Glutamatergic neuron (in vitro differentiated cells): Measurements from ENCODE around the gene TCF19. TPM values are rescaled to one million over a fixed set of nuclear protein-coding genes. Genes with fewer than 3 reads are reported as not detected.
A peak's percentile ranks its signal among the peaks of the same experiment; 100 is the strongest.
"Not testable (repeated sequence)": the region's sequence is repeated elsewhere in the genome, so short reads cannot be mapped to it uniquely, and the experiment has no call there.

Experiments used
- DNase-seq: peaks from one replicate; pipeline ENCODE4 v3.0.0; 2022
- H3K27ac Mint-ChIP-seq: one replicate; pipeline ENCODE4 v1.8.0; 2020; ENCODE audit warnings: mild to moderate bottlenecking, mixed read lengths, inconsistent platforms; ENCODE audit not compliant: unreplicated experiment
- H3K27me3 Mint-ChIP-seq: one replicate; pipeline ENCODE4 v1.8.0; 2020; ENCODE audit warnings: mild to moderate bottlenecking, moderate library complexity, mixed read lengths, inconsistent platforms; ENCODE audit not compliant: unreplicated experiment
- H3K36me3 Mint-ChIP-seq: one replicate; pipeline ENCODE4 v1.8.0; 2020; ENCODE audit warnings: mild to moderate bottlenecking, mixed read lengths, inconsistent platforms; ENCODE audit not compliant: unreplicated experiment
- H3K4me1 Mint-ChIP-seq: one replicate; pipeline ENCODE4 v1.8.0; 2020; ENCODE audit warnings: mild to moderate bottlenecking, low read depth, mixed read lengths, inconsistent platforms; ENCODE audit not compliant: unreplicated experiment
- H3K4me3 Mint-ChIP-seq: one replicate; pipeline ENCODE4 v1.8.0; 2020; ENCODE audit warnings: mild to moderate bottlenecking, mixed read lengths, inconsistent platforms; ENCODE audit not compliant: unreplicated experiment
- H3K9me3 Mint-ChIP-seq: one replicate; pipeline ENCODE4 v1.8.0; 2020; ENCODE audit warnings: mild to moderate bottlenecking, moderate library complexity, mixed read lengths, inconsistent platforms; ENCODE audit not compliant: unreplicated experiment
- total RNA-seq: library from RNA; stranded (reverse); fragmentation: NEBNext Ultra II Directional; extraction: Animal tissue kit (Norgen Biotek cat#: 25700); gene quantifications from one replicate; pipeline ENCODE4 v1.2.1, GENCODE V29; 2021; ENCODE audit not compliant: unreplicated experiment
- TF ChIP-seq, protein P1 (sequence below): fragments of 200-600 bp; sonication (generic); IDR thresholded peaks from one replicate; pipeline ENCODE4 v1.5.0; 2021; ENCODE audit not compliant: partially characterized antibody, unreplicated experiment

The TCF19 gene
- total RNA-seq, 1 donor from 2014 or later = 5.8 TPM

DNA sequence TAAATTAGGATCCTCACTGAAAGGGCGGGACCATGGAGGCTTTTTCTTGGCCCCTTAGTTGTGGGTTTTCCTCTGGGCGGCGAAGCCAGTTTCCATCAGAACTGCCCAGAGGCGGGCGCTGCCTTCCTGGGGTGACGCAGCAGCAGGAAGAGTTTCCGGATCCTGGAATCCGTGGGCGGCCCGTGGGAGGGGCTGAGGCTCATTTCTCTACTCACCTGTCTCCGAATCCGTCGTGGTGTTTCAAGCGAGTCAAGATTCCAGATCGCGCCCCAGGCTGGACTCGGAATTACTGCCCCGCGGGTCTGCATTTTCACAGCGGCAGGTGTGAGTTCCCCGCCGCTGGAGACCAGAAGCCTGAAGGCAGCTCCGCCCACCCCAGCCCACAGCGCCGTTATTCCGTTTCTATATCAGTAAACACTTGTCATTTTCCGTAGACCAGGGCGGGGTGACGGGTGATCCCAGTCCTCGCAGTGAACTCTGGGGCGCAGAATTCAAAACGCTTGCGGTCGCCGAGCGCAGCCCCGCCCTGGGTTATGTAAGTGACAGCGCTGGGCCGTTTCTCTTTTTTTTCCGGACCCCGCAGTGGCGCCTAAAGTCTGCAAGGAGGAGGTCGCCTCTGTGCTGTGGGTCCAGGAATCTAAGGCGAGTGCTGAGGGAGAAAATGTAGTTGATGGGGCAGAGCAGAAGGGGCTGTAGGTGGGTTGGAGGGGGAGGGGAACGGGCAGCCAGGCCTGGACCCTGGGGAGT, 39.3 kb downstream of the TCF19 start:
- Mint-ChIP-seq H3K27me3 (peaks cover 7% of the 10 kb centered on the region), H3K4me3 (peak overlapping the region; percentile 83), H3K27ac (peak overlapping the region; percentile 45), H3K36me3 (peaks cover 5% of the 10 kb centered on the region), H3K9me3 (peaks cover 1% of the 10 kb centered on the region), H3K4me1 (no peaks in the 10 kb centered on the region)
- DNase-seq = peak; percentile 70
- TF ChIP-seq, protein P1, sequence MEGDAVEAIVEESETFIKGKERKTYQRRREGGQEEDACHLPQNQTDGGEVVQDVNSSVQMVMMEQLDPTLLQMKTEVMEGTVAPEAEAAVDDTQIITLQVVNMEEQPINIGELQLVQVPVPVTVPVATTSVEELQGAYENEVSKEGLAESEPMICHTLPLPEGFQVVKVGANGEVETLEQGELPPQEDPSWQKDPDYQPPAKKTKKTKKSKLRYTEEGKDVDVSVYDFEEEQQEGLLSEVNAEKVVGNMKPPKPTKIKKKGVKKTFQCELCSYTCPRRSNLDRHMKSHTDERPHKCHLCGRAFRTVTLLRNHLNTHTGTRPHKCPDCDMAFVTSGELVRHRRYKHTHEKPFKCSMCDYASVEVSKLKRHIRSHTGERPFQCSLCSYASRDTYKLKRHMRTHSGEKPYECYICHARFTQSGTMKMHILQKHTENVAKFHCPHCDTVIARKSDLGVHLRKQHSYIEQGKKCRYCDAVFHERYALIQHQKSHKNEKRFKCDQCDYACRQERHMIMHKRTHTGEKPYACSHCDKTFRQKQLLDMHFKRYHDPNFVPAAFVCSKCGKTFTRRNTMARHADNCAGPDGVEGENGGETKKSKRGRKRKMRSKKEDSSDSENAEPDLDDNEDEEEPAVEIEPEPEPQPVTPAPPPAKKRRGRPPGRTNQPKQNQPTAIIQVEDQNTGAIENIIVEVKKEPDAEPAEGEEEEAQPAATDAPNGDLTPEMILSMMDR = no peak

DNA sequence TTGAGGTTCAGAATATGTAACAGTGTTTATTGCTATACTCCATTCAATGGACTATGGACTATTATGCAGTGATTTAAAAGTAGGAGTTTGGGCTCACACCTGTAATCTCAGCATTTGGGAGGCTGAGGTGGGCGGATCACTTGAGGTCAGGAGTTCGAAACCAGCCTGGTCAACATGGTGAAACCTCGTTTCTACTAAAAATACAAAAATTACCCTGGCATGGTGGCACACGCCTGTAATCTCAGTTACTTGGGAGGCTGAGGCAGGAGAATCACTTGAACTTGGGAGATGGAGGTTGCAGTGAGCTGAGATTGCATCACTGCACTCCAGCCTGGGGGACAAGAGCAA, 40.7 kb downstream of the TCF19 start:
- H3K9me3 Mint-ChIP-seq, H3K27me3 Mint-ChIP-seq, H3K36me3 Mint-ChIP-seq, H3K4me1 Mint-ChIP-seq, DNase-seq, H3K27ac Mint-ChIP-seq: not testable (repeated sequence)
- H3K4me3 Mint-ChIP-seq = peak overlapping the region; percentile 49

DNA sequence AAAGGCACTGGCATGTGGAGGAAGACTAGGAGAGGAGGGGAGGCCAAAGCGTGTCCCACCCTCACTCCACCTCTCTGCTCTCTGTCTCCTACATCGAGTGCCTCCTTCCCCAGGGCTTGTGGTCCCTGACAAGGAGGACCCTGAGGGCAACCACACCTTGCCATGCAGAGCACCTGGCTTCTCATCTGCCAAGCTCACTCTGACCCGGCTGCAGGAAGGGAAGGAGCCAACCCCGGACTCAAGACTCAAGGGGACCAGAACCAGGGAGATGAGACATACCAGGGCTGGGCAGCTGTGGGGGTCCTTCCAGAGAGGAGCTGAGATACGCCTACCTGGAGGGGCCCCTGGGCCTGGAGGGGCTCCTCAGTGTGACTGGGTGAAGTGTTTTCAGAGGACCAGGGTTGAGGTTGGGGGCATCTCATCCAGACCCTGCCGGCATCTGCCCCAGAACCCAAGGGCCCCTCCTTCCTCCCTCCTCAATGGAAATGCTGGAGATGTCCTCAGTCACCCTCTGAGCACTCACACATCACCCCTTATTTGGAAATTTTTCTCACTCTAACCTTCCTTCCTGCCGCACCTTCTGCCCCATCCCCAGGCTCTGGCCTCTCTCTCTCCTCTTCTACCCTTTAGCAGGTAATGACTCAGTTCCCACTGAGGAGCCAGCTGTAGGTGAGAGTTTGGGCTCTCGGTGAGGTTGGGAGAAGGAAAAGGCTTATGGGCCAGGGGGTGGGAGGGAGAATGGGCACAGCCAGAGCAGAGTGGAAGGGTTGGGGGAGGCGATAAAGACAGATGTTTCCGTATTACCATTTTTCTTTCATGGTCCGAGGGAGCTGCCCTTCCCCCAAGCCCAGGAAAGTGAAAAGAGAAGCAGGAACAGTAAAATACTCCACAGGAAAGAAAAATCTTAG, 44.1 kb downstream of the TCF19 start:
- Mint-ChIP-seq H3K4me3 (no peak overlapping the region), H3K36me3 (no peaks in the 10 kb centered on the region), H3K27ac (no peak overlapping the region), H3K27me3 (no peaks in the 10 kb centered on the region), H3K4me1 (no peaks in the 10 kb centered on the region), H3K9me3 (no peaks in the 10 kb centered on the region)
- DNase-seq = no peak
- TF ChIP-seq, protein P1 = no peak

DNA sequence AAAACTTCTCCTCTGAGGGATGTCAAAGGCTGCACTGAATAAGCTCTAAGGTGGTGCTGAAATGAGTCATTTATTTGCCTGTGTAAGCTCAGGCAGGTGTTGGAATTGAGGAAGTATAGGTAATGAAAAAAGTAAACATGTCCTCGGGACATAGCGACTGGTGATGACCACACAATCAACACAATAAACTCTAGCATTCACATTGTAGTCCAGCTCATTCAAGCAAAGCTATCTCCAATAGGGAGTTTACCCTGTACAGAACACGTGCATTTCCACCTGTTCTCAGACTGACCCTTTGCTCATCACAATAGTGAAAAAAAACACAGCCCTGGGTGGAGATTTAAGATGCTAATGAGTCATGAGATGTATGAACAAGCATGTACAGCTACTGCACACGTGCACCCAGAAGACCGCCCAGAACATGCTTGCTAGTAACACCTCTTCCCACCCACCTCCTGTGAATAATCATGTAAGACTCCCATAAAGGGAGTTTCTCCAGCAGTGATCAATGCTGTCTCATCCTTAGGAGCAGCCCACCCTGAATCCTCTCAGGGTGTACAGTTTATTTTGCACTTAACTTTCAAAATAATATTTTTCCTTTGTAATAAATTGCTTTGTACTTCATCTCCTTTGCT, 45.1 kb downstream of the TCF19 start:
- no peaks in the 10 kb centered on the region for H3K36me3 Mint-ChIP-seq
- no peak overlapping the region for H3K4me3 Mint-ChIP-seq
- TF ChIP-seq, protein P1 = no peak
- no peaks in the 10 kb centered on the region for H3K4me1 Mint-ChIP-seq
- H3K9me3 Mint-ChIP-seq = no peaks in the 10 kb centered on the region
- no peaks in the 10 kb centered on the region for H3K27me3 Mint-ChIP-seq
- H3K27ac Mint-ChIP-seq = no peak overlapping the region
- DNase-seq = no peak

DNA sequence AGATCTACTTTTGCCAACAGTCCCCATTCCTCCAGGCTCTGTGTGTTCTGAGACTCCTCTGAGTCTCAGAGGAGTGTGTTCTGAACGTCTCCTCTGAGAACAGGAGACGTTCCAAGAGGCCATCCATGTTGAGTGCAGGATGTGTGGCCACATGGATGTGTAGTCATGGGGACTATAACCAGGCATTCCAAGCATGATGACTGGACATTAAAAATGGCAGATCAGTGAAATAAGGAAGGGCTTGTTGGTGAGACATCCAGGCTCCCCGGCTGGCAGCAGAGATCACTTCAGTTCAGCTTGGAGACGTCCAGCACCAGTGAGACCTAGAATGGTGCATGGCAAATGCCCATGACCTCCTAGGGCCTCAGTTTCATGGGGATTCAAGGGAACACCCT, 46.4 kb downstream of the TCF19 start:
- Mint-ChIP-seq H3K27ac (no peak overlapping the region), H3K27me3 (no peaks in the 10 kb centered on the region), H3K4me1 (no peaks in the 10 kb centered on the region), H3K4me3 (no peak overlapping the region), H3K9me3 (no peaks in the 10 kb centered on the region), H3K36me3 (no peaks in the 10 kb centered on the region)
- no peak for DNase-seq
- TF ChIP-seq, protein P1 = no peak
